ENCODE data around the gene OSBPL10.

Gene OSBPL10

DNA sequence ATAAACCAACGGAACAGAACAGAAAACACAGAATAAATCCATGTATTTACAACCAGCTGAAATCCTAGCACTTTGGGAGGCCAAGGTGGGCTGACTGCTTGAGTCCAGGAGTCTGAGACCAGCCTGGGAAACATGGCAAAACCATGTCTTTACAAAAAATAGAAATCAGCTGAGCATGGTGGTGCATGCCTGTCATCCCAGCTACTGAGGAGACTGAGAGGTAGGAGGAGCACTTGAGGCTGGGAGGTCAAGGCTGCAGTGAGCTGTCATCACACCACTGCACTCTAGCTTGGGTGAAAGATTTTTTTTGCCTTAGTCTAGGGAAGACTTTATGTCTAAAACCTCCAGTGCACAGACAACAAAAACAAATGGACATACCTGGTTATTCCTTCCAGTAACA, 327.6 kb downstream of the OSBPL10 start:
- TF ChIP-seq, protein P1, sequence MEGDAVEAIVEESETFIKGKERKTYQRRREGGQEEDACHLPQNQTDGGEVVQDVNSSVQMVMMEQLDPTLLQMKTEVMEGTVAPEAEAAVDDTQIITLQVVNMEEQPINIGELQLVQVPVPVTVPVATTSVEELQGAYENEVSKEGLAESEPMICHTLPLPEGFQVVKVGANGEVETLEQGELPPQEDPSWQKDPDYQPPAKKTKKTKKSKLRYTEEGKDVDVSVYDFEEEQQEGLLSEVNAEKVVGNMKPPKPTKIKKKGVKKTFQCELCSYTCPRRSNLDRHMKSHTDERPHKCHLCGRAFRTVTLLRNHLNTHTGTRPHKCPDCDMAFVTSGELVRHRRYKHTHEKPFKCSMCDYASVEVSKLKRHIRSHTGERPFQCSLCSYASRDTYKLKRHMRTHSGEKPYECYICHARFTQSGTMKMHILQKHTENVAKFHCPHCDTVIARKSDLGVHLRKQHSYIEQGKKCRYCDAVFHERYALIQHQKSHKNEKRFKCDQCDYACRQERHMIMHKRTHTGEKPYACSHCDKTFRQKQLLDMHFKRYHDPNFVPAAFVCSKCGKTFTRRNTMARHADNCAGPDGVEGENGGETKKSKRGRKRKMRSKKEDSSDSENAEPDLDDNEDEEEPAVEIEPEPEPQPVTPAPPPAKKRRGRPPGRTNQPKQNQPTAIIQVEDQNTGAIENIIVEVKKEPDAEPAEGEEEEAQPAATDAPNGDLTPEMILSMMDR (IDR thresholded peaks at IDR 0.05), result no peak
- no peak overlapping the region for H3K4me3 ChIP-seq
- no peak overlapping the region for H3K27ac ChIP-seq
- no peak for DNase-seq (ENCODE audit: low spot score)

DNA sequence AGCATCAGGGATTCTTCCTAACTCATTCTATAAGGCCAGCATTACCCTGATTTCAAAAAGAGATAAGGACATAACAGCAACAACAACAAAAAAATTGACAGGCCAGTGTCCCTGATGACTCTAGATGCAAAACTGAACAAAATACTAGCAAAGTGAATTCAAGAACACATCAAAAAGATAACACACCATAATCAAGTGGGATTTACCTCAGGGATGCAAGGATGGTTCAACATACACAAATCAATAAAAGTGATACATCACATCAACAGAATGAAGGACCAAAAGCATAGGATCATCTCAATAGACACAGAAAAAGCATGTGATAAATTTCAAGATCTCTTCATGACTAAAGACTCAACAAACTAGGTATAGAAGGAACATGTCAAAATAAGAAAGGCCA, 328.8 kb downstream of the OSBPL10 start:
- no peak overlapping the region for H3K4me3 ChIP-seq
- TF ChIP-seq, protein P1 (IDR thresholded peaks at IDR 0.05), result no peak

DNA sequence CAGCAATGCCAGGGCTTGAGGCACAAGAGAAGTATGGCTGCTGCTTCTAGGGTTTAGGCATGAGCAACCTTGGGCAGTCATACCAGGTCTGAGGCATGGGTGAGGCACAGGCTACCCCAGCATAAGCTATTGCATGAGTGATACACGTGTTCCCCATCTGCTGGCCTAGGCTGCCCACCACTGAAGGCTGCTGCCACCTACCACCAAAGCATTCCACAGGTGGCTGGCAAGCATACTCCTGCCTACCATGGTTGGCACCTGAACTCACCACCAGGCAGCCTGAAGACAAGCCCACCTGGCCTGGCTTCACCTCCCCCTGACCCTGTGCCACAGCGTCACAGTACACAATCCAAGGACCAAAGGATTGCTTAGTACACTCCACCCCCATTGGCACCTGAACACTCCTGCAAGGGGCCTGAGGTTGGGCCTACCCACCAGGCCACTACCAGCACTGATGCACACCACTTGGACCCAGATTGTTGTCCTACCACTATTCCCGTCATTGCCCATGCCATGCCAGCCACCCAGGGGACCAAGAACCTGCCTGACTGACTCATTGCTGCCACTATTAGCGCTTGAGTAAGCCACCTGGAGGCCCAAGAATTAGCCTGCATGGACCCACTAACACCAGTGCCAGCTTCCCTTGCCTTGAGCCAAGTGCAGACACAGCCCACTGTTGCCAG, 332.6 kb downstream of the OSBPL10 start:
- no peak for DNase-seq (ENCODE audit: low spot score)
- Histone ChIP-seq H3K4me3 (no peak overlapping the region), H3K27ac (no peak overlapping the region)
- TF ChIP-seq, protein P1 (IDR thresholded peaks at IDR 0.05), result no peak

More for the DNA sequence above, 328.8 kb downstream of the OSBPL10 start:
- DNase-seq (ENCODE audit: low spot score), result no peak
- H3K27ac ChIP-seq, result no peak overlapping the region

DNA sequence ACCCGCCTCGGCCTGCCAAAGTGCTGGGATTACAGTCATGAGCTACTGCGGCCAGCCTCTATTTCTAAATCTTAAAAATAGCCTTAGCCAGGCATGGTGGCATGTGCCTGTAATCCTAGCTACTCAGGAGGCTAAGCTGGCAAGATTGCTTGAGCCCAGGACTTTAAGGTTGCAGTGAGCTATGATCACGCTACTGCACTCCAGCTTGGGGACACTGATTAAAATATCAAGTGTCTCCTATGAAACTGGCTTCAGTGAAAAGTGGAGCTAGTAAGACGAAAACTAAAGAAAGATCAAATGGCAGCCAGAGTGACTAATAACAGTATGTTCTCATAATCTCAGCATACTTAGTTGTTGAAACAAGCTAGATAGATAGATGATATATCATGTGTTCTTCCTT, 335.8 kb downstream of the OSBPL10 start:
- H3K27ac ChIP-seq, result no peak overlapping the region
- TF ChIP-seq, protein P1 (IDR thresholded peaks at IDR 0.05), result no peak
- no peak for DNase-seq (ENCODE audit: low spot score)
- no peak overlapping the region for H3K4me3 ChIP-seq

DNA sequence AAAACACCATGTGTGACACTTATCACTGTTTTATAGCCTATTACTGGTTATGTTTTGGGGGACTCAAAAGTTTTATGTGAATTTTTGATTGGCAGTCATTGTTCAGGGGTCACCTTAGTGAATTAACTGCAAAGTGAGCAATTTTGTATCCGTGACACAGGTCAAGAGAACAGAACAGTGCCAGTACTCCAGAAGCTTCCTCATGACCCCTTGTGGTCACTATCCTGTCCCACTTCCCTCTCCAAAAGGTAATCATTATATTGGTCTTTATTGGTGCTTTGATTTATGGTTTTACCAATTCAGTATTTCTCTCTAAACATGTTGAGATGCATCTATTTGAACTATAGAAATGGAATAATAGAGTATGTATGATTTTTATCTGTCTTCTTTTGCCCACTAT, 341.2 kb downstream of the OSBPL10 start:
- H3K4me3 ChIP-seq, result no peak overlapping the region
- TF ChIP-seq, protein P1 (IDR thresholded peaks at IDR 0.05), result no peak
- H3K27ac ChIP-seq, result no peak overlapping the region
- DNase-seq (ENCODE audit: low spot score), result no peak

DNA sequence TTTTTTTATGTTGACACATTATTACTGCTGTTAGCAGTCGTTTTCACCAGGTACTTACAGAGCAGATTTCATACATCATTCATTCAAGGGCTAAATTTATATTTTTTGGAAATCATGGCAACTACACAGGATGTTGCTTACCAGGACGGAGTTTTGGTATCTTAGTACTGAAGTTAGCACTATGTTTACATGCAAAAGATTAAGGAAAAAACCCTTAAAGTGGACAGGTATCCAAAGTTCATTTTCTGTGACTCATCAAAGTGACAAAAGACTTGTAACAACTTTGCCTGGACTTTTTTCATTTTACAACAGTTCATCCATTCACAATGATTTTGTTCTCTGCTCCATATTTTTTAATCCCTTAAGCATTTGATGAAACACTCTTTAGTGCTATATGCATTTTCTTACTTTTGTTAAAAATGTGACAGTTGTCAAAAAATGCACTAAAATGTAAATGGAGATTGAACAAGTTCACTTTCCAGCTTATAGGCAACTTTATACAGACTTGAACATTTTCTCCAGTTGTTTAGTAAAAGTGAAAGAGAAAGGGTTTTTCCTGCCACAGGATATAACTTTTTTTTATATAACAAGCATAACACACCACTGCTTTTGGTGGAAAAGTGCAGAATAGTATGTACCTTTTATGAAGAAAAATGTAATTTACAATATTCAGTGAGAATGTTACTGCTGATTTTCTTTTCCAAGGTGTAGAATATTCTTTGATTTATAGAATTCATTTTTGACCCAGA, 344.2 kb downstream of the OSBPL10 start:
- Histone ChIP-seq H3K27ac (no peak overlapping the region), H3K4me3 (no peak overlapping the region)
- DNase-seq (ENCODE audit: low spot score), result no peak
- TF ChIP-seq, protein P1 (IDR thresholded peaks at IDR 0.05), result no peak

DNA sequence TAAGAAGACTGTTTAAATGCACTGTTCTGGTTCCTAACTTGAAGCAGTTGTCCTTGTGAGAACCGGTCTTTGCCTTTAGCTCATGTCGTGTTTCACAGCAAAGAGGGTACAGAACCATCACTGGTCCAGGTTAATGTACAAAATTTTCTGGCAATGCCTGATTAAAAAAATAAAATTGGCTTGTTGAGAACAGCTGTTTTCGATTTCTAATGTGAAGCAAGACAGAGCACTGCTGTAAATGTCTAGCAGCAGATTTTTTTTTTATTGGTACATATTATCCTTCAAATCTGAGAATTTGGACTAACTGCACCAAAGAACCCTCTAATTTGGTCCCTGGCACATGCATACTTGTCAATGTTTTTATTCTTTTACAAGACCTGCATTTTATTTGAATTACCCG, 345.0 kb downstream of the OSBPL10 start:
- H3K4me3 ChIP-seq, result no peak overlapping the region

More for the DNA sequence above, 345.0 kb downstream of the OSBPL10 start:
- no peak overlapping the region for H3K27ac ChIP-seq
- DNase-seq (ENCODE audit: low spot score), result no peak
- TF ChIP-seq, protein P1 (IDR thresholded peaks at IDR 0.05), result no peak
